SU-DHL-6 (cell line): ENCODE data around the gene ADAMTS15.

Experiments
- H2AFZ ChIP-seq: fragments of 200-600 bp; sonication (generic); 2 replicates; pipeline ENCODE4 v1.6.1; 2014; ENCODE audit warnings: low read depth, mild to moderate bottlenecking, moderate library complexity, mixed read lengths, antibody characterized with exemption, low read length; ENCODE audit not compliant: severe bottlenecking
- H3F3A ChIP-seq: fragments of 200-600 bp; shearing (Covaris generic); 2 replicates; pipeline ENCODE4 v1.6.0; 2016; ENCODE audit warnings: antibody characterized with exemption, mild to moderate bottlenecking; ENCODE audit not compliant: insufficient read depth
- H3K27ac ChIP-seq: fragments of 200-600 bp; sonication (generic); 2 replicates; pipeline ENCODE4 v1.5.1; 2016; ENCODE audit warnings: low read depth, mild to moderate bottlenecking, low read length, moderate library complexity, mixed read lengths
- H3K27me3 ChIP-seq: fragments of 200-600 bp; sonication (generic), shearing (Covaris generic); 2 replicates; pipeline ENCODE4 v1.6.0; 2014; ENCODE audit warnings: mild to moderate bottlenecking, low read length
- H3K36me3 ChIP-seq: fragments of 200-600 bp; sonication (generic); 2 replicates; pipeline ENCODE4 v1.6.1; 2014; ENCODE audit warnings: mild to moderate bottlenecking, low read length, mixed read lengths
- H3K4me2 ChIP-seq: fragments of 300-600, 200-600 bp; shearing (Covaris generic), sonication (generic); 2 replicates; pipeline ENCODE4 v1.6.0; 2014; ENCODE audit warnings: low read length, low read depth, mild to moderate bottlenecking; ENCODE audit not compliant: poor library complexity, severe bottlenecking
- H3K4me3 ChIP-seq: fragments of 200-600 bp; sonication (generic); 2 replicates; pipeline ENCODE4 v1.5.1; 2014; ENCODE audit warnings: antibody characterized with exemption, low read length, mild to moderate bottlenecking, mixed read lengths; ENCODE audit not compliant: insufficient read depth, poor library complexity, severe bottlenecking
- H3K79me2 ChIP-seq: fragments of 200-600 bp; sonication (generic); 2 replicates; pipeline ENCODE4 v1.6.1; 2014; ENCODE audit warnings: mild to moderate bottlenecking, low read length, moderate library complexity; ENCODE audit not compliant: insufficient read depth
- H3K9ac ChIP-seq: fragments of 200-600 bp; sonication (generic); 2 replicates; pipeline ENCODE4 v1.7.0; 2014; ENCODE audit warnings: mild to moderate bottlenecking, low read length
- H3K9me2 ChIP-seq: fragments of 200-600 bp; sonication (generic); replicated peaks from 2 replicates; pipeline ENCODE4 v1.6.1; 2014; ENCODE audit warnings: low read length; ENCODE audit not compliant: insufficient read depth
- H3K9me3 ChIP-seq: fragments of 200-600 bp; sonication (generic); 2 replicates; pipeline ENCODE4 v1.6.1; 2014; ENCODE audit warnings: low read length, mixed read lengths; ENCODE audit not compliant: insufficient read depth
- H4K20me1 ChIP-seq: fragments of 200-600 bp; sonication (generic); 2 replicates; pipeline ENCODE4 v1.6.1; 2014; ENCODE audit warnings: low read depth, mild to moderate bottlenecking, antibody characterized with exemption, low read length, moderate library complexity, mixed read lengths
- CTCF ChIP-seq: fragments of 200-600 bp; sonication (generic); IDR thresholded peaks from one replicate; pipeline ENCODE4 v1.5.1; 2017; ENCODE audit warnings: antibody characterized with exemption, mild to moderate bottlenecking, low read length, moderate library complexity; ENCODE audit not compliant: insufficient read depth, poor library complexity, severe bottlenecking
- EZH2phosphoT487 ChIP-seq: fragments of 200-600 bp; sonication (generic), shearing (Covaris generic); conservative IDR thresholded peaks from 2 replicates; pipeline ENCODE4 v1.6.1; 2018; ENCODE audit warnings: mild to moderate bottlenecking, antibody characterized with exemption, low read length, moderate library complexity, mixed read lengths

Gene ADAMTS15

GRCh38 chr11:130512662-130513061 lies 64.2 kb downstream of the ADAMTS15 start:
- Histone ChIP-seq H3K36me3 (no peaks in the 10 kb centered on the region), H3K4me2 (no peak overlapping the region), H3K9me2 (no peaks in the 10 kb centered on the region), H4K20me1 (no peaks in the 10 kb centered on the region), H3K4me3 (no peak overlapping the region), H3K27ac (no peak overlapping the region), H3K9me3 (no peaks in the 10 kb centered on the region), H3K79me2 (no peaks in the 10 kb centered on the region), H3K27me3 (no peaks in the 10 kb centered on the region), H3F3A (no peaks in the 10 kb centered on the region), H2AFZ (no peak overlapping the region), H3K9ac (no peak overlapping the region)
- TF ChIP-seq CTCF (no peak), EZH2phosphoT487 (no peak)

- no peaks in the 10 kb centered on the region for H3K36me3 ChIP-seq
- H2AFZ ChIP-seq: no peak overlapping the region
- no peak overlapping the region for H3K27ac ChIP-seq
- no peaks in the 10 kb centered on the region for H3K9me3 ChIP-seq
- H3K4me3 ChIP-seq: no peak overlapping the region
- H3F3A ChIP-seq: no peaks in the 10 kb centered on the region
- H3K4me2 ChIP-seq: no peak overlapping the region
- no peaks in the 10 kb centered on the region for H4K20me1 ChIP-seq
- no peak overlapping the region for H3K9ac ChIP-seq
- H3K9me2 ChIP-seq: no peaks in the 10 kb centered on the region
- H3K79me2 ChIP-seq: no peaks in the 10 kb centered on the region
- H3K27me3 ChIP-seq: no peaks in the 10 kb centered on the region
- no peak for TF ChIP-seq CTCF
- no peak for TF ChIP-seq EZH2phosphoT487
These were observed 64.7 kb downstream of the ADAMTS15 start for GRCh38 chr11:130513132-130513531.

GRCh38 chr11:130514316-130514715 lies 65.9 kb downstream of the ADAMTS15 start:
- no peak for TF ChIP-seq EZH2phosphoT487
- no peak for TF ChIP-seq CTCF
- Histone ChIP-seq H2AFZ (no peak overlapping the region), H3K9me3 (no peaks in the 10 kb centered on the region)

GRCh38 chr11:130514851-130515250 lies 66.4 kb downstream of the ADAMTS15 start:
- TF ChIP-seq EZH2phosphoT487: no peak
- no peak for TF ChIP-seq CTCF
- H3K4me3 ChIP-seq: no peak overlapping the region
- H2AFZ ChIP-seq: no peak overlapping the region
- H3K4me2 ChIP-seq: no peak overlapping the region
- H3K9ac ChIP-seq: no peak overlapping the region
- H3K36me3 ChIP-seq: no peaks in the 10 kb centered on the region
- H4K20me1 ChIP-seq: no peaks in the 10 kb centered on the region
- H3F3A ChIP-seq: no peaks in the 10 kb centered on the region
- H3K79me2 ChIP-seq: no peaks in the 10 kb centered on the region
- H3K9me3 ChIP-seq: no peaks in the 10 kb centered on the region
- H3K27me3 ChIP-seq: no peaks in the 10 kb centered on the region
- H3K9me2 ChIP-seq: no peaks in the 10 kb centered on the region
- H3K27ac ChIP-seq: no peak overlapping the region

More at GRCh38 chr11:130514316-130514715, 65.9 kb downstream of the ADAMTS15 start:
- H3K36me3 ChIP-seq: no peaks in the 10 kb centered on the region
- H3K27me3 ChIP-seq: no peaks in the 10 kb centered on the region
- no peak overlapping the region for H3K4me2 ChIP-seq
- H3K27ac ChIP-seq: no peak overlapping the region
- H3K9me2 ChIP-seq: no peaks in the 10 kb centered on the region
- no peak overlapping the region for H3K9ac ChIP-seq
- no peaks in the 10 kb centered on the region for H4K20me1 ChIP-seq
- H3K4me3 ChIP-seq: no peak overlapping the region
- H3K79me2 ChIP-seq: no peaks in the 10 kb centered on the region
- no peaks in the 10 kb centered on the region for H3F3A ChIP-seq
